ENCODE results near the gene PERM1. TPM values are rescaled to one million over a fixed set of nuclear protein-coding genes. Genes with fewer than 3 reads are reported as not detected.

PERM1 gene
- total RNA-seq, 1 experiment from 2014 or later = not detected

DNA sequence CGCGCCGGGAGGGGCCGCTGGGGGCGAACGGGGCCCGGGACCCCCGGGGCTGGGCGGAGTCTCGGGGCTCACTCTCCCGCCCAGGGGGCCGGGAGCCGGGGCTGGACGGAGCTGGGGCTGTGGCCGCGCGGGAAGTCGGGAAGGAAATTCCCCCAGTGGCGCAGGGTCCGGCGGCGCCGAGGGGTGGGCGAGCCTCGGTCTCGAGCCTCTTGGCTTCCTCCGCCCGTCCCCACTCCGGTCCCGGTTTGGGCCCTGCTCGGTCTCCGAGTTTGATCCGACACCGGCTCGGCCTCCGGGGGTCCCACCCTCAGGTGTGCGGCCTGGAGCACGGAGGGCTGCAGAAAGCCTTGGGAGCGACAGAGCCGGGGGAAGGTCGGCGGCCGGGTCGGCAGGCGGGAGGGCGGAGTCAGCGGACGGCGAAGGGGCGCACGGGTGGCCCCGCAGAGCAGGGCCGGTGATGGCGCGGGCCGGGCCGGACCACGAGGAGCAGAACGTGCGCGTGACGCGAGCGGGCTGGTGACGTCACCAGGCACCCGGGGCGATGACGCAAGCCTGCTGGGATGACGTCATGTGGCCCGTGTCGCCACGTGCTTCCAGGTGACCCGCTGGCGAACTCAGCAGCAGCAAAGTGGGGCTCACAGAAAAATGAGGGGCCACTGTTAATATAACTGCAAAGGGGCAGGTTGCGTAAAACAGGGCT is 18.6 kb upstream of the PERM1 start:
- peaks cover 19% of the 10 kb centered on the region for H3K4me1 Mint-ChIP-seq (ENCODE audit: low read depth, unreplicated experiment)
- no TSS peak for BruUV-seq (replicated peaks)
- CTCF ChIA-PET = no interaction called here
- intact Hi-C loops (cut with micrococcal nuclease; ENCODE audit: unreplicated experiment) = no loop called here
- DNase-seq = peak; percentile 88
- peaks cover 66% of the 10 kb centered on the region for H3K36me3 Mint-ChIP-seq (ENCODE audit: insufficient read depth, unreplicated experiment)
- H3K9me3 Mint-ChIP-seq (ENCODE audit: low read depth, unreplicated experiment) = no peaks in the 10 kb centered on the region
- TF ChIP-seq, protein P1, sequence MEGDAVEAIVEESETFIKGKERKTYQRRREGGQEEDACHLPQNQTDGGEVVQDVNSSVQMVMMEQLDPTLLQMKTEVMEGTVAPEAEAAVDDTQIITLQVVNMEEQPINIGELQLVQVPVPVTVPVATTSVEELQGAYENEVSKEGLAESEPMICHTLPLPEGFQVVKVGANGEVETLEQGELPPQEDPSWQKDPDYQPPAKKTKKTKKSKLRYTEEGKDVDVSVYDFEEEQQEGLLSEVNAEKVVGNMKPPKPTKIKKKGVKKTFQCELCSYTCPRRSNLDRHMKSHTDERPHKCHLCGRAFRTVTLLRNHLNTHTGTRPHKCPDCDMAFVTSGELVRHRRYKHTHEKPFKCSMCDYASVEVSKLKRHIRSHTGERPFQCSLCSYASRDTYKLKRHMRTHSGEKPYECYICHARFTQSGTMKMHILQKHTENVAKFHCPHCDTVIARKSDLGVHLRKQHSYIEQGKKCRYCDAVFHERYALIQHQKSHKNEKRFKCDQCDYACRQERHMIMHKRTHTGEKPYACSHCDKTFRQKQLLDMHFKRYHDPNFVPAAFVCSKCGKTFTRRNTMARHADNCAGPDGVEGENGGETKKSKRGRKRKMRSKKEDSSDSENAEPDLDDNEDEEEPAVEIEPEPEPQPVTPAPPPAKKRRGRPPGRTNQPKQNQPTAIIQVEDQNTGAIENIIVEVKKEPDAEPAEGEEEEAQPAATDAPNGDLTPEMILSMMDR (IDR thresholded peaks at IDR 0.05; ENCODE audit: unreplicated experiment) = no peak
- H3K27ac Mint-ChIP-seq (ENCODE audit: unreplicated experiment) = peak overlapping the region; percentile 95
- peak overlapping the region; percentile 79 for H3K4me3 Mint-ChIP-seq (ENCODE audit: low read depth, unreplicated experiment)
- no peaks in the 10 kb centered on the region for H3K27me3 Mint-ChIP-seq (ENCODE audit: unreplicated experiment)

DNA sequence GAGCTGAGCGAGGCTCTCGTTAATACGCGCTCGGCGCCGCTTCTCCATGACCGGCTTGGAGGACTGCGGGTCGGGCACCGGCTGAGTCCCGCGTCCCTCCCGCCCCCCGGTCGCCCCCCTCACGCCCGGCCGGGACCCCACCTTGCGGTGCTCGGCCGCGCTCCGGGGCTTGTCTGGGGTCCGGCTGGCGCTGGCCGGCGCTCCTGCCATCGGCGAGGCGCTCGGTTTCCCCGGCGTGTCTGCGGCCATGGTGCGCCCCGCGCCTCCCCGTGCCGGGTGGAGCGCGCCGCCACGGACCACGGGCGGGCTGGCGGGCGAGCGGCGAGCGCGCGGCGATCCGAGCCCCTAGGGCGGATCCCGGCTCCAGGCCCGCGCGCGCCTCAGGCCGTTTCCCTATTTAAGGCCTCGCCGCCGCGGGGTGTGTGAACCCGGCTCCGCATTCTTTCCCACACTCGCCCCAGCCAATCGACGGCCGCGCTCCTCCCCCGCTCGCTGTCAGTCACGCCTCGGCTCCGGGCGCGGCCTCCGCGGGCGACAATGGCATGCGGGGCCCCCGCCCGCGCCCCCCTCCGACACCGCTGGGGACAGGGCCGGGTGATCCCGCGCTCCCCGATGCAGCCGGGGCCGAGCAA is 17.9 kb upstream of the PERM1 start, which contains the start of gene HES4:
HES4 (minus strand) TSS at position 373 of the 632 bp plus-strand sequence; CDS start at position 249, 124 bp downstream.
- TF ChIP-seq, protein P1 (IDR thresholded peaks at IDR 0.05; ENCODE audit: unreplicated experiment) = no peak
- Mint-ChIP-seq H3K27ac (ENCODE audit: unreplicated experiment) (peak within 1 kb of the TSS; percentile 95), H3K9me3 (ENCODE audit: low read depth, unreplicated experiment) (no peaks in the 10 kb centered on the region), H3K4me1 (ENCODE audit: low read depth, unreplicated experiment) (peaks cover 13% of the 10 kb centered on the region), H3K27me3 (ENCODE audit: unreplicated experiment) (no peaks in the 10 kb centered on the region), H3K36me3 (ENCODE audit: insufficient read depth, unreplicated experiment) (peaks cover 63% of the 10 kb centered on the region), H3K4me3 (ENCODE audit: low read depth, unreplicated experiment) (peak within 1 kb of the TSS; percentile 79)
- intact Hi-C loops (cut with micrococcal nuclease; ENCODE audit: unreplicated experiment) = no loop called here
- CTCF ChIA-PET = no interaction called here
- peak; percentile 91 for DNase-seq
- no TSS peak for BruUV-seq (replicated peaks)

DNA sequence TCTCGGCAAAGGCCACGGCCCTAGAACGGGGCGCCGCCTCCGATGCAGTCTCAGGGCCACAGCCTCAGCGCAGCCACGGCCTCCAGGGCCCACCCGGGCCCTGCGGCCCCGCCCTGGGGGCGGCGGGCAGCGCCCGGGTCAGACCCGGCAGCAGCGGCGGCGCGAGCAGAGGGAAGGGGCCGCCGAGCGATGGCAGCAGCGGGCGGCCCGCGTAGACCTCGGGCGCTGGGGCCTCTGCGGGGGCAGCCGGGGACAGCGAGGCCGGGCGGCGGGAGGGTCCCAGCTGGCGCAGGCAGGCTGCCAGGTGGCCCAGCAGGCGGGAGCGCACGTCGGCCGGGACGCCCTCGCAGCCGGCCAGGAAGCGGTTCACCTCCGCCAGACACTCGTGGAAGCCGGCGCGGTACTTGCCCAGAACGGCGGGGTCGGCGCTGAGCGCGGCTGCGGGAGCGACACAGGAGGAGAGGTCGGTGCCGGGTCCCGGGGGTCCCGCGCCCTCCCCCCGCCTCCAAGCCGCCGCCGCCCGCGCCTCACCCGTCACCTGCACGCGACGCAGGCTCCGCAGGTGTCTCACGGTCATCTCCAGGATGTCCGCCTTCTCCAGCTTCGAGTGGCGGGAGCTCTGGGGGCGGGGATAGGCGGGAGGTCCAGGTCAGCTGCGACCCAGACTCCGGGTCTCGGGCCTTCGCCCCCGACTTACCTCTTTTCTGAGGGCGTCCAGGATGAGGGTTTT is 17.3 kb upstream of the PERM1 start:
- Mint-ChIP-seq H3K4me1 (ENCODE audit: low read depth, unreplicated experiment) (peaks cover 7% of the 10 kb centered on the region), H3K27ac (ENCODE audit: unreplicated experiment) (no peak overlapping the region), H3K4me3 (ENCODE audit: low read depth, unreplicated experiment) (peak overlapping the region; percentile 79), H3K36me3 (ENCODE audit: insufficient read depth, unreplicated experiment) (peaks cover 61% of the 10 kb centered on the region), H3K27me3 (ENCODE audit: unreplicated experiment) (no peaks in the 10 kb centered on the region), H3K9me3 (ENCODE audit: low read depth, unreplicated experiment) (no peaks in the 10 kb centered on the region)
- TF ChIP-seq, protein P1 (IDR thresholded peaks at IDR 0.05; ENCODE audit: unreplicated experiment) = no peak
- CTCF ChIA-PET = no interaction called here
- DNase-seq = peak; percentile 46
- BruUV-seq (replicated peaks) = TSS peak; percentile 62
- intact Hi-C loops (cut with micrococcal nuclease; ENCODE audit: unreplicated experiment) = no loop called here

DNA sequence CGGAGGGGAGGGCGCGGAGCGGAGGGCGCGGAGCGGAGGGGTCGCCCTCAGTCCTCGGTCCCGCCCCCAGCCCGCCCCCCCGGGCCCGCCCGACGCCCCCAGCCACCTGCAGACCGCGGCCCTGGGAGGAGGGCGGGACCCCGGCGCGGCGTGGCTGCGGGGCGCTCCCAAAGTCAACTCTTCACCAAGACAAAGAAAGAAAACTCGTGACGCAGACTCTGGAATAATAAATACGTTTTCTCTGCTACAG is 16.8 kb upstream of the PERM1 start:
- DNase-seq = no peak
- peaks cover 61% of the 10 kb centered on the region for H3K36me3 Mint-ChIP-seq (ENCODE audit: insufficient read depth, unreplicated experiment)
- intact Hi-C loops (cut with micrococcal nuclease; ENCODE audit: unreplicated experiment) = no loop called here
- BruUV-seq (replicated peaks) = no TSS peak
- peaks cover 7% of the 10 kb centered on the region for H3K4me1 Mint-ChIP-seq (ENCODE audit: low read depth, unreplicated experiment)
- H3K27ac Mint-ChIP-seq (ENCODE audit: unreplicated experiment) = no peak overlapping the region
- peak overlapping the region; percentile 79 for H3K4me3 Mint-ChIP-seq (ENCODE audit: low read depth, unreplicated experiment)
- no peaks in the 10 kb centered on the region for H3K27me3 Mint-ChIP-seq (ENCODE audit: unreplicated experiment)
- CTCF ChIA-PET = no interaction called here
- no peaks in the 10 kb centered on the region for H3K9me3 Mint-ChIP-seq (ENCODE audit: low read depth, unreplicated experiment)
- TF ChIP-seq, protein P1 (IDR thresholded peaks at IDR 0.05; ENCODE audit: unreplicated experiment) = no peak

Data from Calu3 (cell line).